Osteocyte (in vitro differentiated cells): ENCODE data around the gene TAS2R60. TPM values are rescaled to one million over a fixed set of nuclear protein-coding genes. Genes with fewer than 3 reads are reported as not detected.

Experiments
- DNase-seq: peaks from one replicate; pipeline ENCODE4 v3.0.0; 2021; ENCODE audit warnings: mixed read lengths; ENCODE audit not compliant: unreplicated experiment; ENCODE audit errors: extremely low spot score
- H3K27ac Mint-ChIP-seq: one replicate; pipeline ENCODE4 v1.8.0; 2021; ENCODE audit warnings: mild to moderate bottlenecking, mixed read lengths; ENCODE audit not compliant: unreplicated experiment
- H3K27me3 Mint-ChIP-seq: one replicate; pipeline ENCODE4 v1.8.0; 2021; ENCODE audit warnings: mixed read lengths; ENCODE audit not compliant: unreplicated experiment
- H3K36me3 Mint-ChIP-seq: one replicate; pipeline ENCODE4 v1.8.0; 2021; ENCODE audit warnings: mixed read lengths; ENCODE audit not compliant: unreplicated experiment
- H3K4me1 Mint-ChIP-seq: one replicate; pipeline ENCODE4 v1.8.0; 2021; ENCODE audit warnings: mixed read lengths; ENCODE audit not compliant: unreplicated experiment
- H3K4me3 Mint-ChIP-seq: one replicate; pipeline ENCODE4 v1.8.0; 2021; ENCODE audit warnings: mild to moderate bottlenecking, moderate library complexity, mixed read lengths; ENCODE audit not compliant: unreplicated experiment
- H3K9me3 Mint-ChIP-seq: one replicate; pipeline ENCODE4 v1.8.0; 2021; ENCODE audit warnings: mixed read lengths; ENCODE audit not compliant: unreplicated experiment
- CTCF ChIP-seq: fragments of 200-600 bp; sonication (generic); IDR thresholded peaks from 2 replicates; pipeline ENCODE4 v1.5.0; 2021; ENCODE audit warnings: antibody characterized with exemption, mild to moderate bottlenecking, moderate library complexity
- total RNA-seq: library from RNA; stranded (reverse); gene quantifications from 2 replicates; pipeline ENCODE4 v1.2.1, GENCODE V29; 2021

Gene TAS2R60
- total RNA-seq, 1 donor from 2014 or later: not detected

GRCh38 chr7:143426479-143427142, 16.6 kb upstream of the TAS2R60 start:
- DNase-seq: no peak
- peaks cover 4% of the 10 kb centered on the region for H3K4me1 Mint-ChIP-seq
- H3K27me3 Mint-ChIP-seq: no peaks in the 10 kb centered on the region
- H3K9me3 Mint-ChIP-seq: no peaks in the 10 kb centered on the region
- H3K27ac Mint-ChIP-seq: no peak overlapping the region
- no peaks in the 10 kb centered on the region for H3K36me3 Mint-ChIP-seq
- TF ChIP-seq CTCF: no peak
- no peak overlapping the region for H3K4me3 Mint-ChIP-seq

GRCh38 chr7:143429770-143430698, 13.2 kb upstream of the TAS2R60 start:
- no peak overlapping the region for H3K4me3 Mint-ChIP-seq
- H3K4me1 Mint-ChIP-seq: peaks cover 4% of the 10 kb centered on the region
- TF ChIP-seq CTCF: no peak
- H3K36me3 Mint-ChIP-seq: no peaks in the 10 kb centered on the region
- H3K27me3 Mint-ChIP-seq: peaks cover 6% of the 10 kb centered on the region
- no peak for DNase-seq
- no peak overlapping the region for H3K27ac Mint-ChIP-seq
- no peaks in the 10 kb centered on the region for H3K9me3 Mint-ChIP-seq

GRCh38 chr7:143431109-143431508, 12.1 kb upstream of the TAS2R60 start:
- H3K4me1 Mint-ChIP-seq: peaks cover 4% of the 10 kb centered on the region
- peaks cover 7% of the 10 kb centered on the region for H3K27me3 Mint-ChIP-seq
- H3K36me3 Mint-ChIP-seq: no peaks in the 10 kb centered on the region
- H3K4me3 Mint-ChIP-seq: no peak overlapping the region
- H3K27ac Mint-ChIP-seq: no peak overlapping the region
- TF ChIP-seq CTCF: no peak
- DNase-seq: no peak
- H3K9me3 Mint-ChIP-seq: no peaks in the 10 kb centered on the region

GRCh38 chr7:143433759-143434158, 9.5 kb upstream of the TAS2R60 start:
- Mint-ChIP-seq H3K4me3 (no peak overlapping the region), H3K9me3 (no peaks in the 10 kb centered on the region), H3K27me3 (peaks cover 18% of the 10 kb centered on the region), H3K4me1 (peaks cover 4% of the 10 kb centered on the region), H3K27ac (no peak overlapping the region), H3K36me3 (no peaks in the 10 kb centered on the region)
- no peak for DNase-seq
- TF ChIP-seq CTCF: no peak

GRCh38 chr7:143434660-143435059, 8.6 kb upstream of the TAS2R60 start:
- no peak for DNase-seq
- no peak for TF ChIP-seq CTCF
- H3K9me3 Mint-ChIP-seq: no peaks in the 10 kb centered on the region
- no peak overlapping the region for H3K27ac Mint-ChIP-seq
- peaks cover 4% of the 10 kb centered on the region for H3K4me1 Mint-ChIP-seq
- no peak overlapping the region for H3K4me3 Mint-ChIP-seq
- H3K27me3 Mint-ChIP-seq: peaks cover 21% of the 10 kb centered on the region
- H3K36me3 Mint-ChIP-seq: no peaks in the 10 kb centered on the region
